IMR-90 (cell line): ENCODE measurements around the gene ARPC4. TPM values are rescaled to one million over a fixed set of nuclear protein-coding genes. Genes with fewer than 3 reads are reported as not detected.

Source experiments
- ATAC-seq: fragments of 200-7000 bp; cut with Tn5 transposase; 2 replicates; pipeline ENCODE4 v1.9.1; 2020; ENCODE audit warnings: low read depth, mild to moderate bottlenecking, moderate library complexity
- BruUV-seq: library from RNA; stranded (reverse); fragments of 400-500 nt; replicated peaks from 2 replicates; lab custom pipeline; 2021; lab: Mats Ljungman, UMichigan
- CTCF ChIA-PET: fragments of 300-600 bp; formaldehyde crosslinking; extraction: SDS; loops from one replicate; lab custom pipeline; 2021; ENCODE audit warnings: antibody characterized with exemption; lab: Yijun Ruan, JAX
- POLR2A ChIA-PET: fragments of 300-600 bp; sonication (Branson Sonifier 250); formaldehyde crosslinking; loops from one replicate; lab custom pipeline; 2022; ENCODE audit warnings: antibody characterized with exemption; ENCODE audit not compliant: unreplicated experiment; lab: Charles Lee
- DNase-seq: peaks from one replicate; pipeline ENCODE4 v3.0.0; 2013
- H2AFZ ChIP-seq: replicated peaks from 2 replicates; pipeline ENCODE3; 2013; ENCODE audit warnings: low read length, mild to moderate bottlenecking; ENCODE audit not compliant: poor library complexity
- H2AK5ac ChIP-seq: 2 replicates; pipeline ENCODE4 v1.6.1; 2013; ENCODE audit warnings: low read depth, low read length, inconsistent platforms
- H2AK9ac ChIP-seq: replicated peaks from 2 replicates; pipeline ENCODE3; 2013; ENCODE audit warnings: mild to moderate bottlenecking, low read depth, low read length, moderate library complexity; ENCODE audit not compliant: poor library complexity
- H2BK120ac ChIP-seq: 2 replicates; pipeline ENCODE4 v1.6.1; 2013; ENCODE audit warnings: low read depth, low read length, inconsistent platforms
- H2BK15ac ChIP-seq: 3 replicates; pipeline ENCODE4 v1.6.1; 2013; ENCODE audit warnings: low read depth, low read length, inconsistent platforms
- H2BK20ac ChIP-seq: 2 replicates; pipeline ENCODE4 v1.6.1; 2013; ENCODE audit warnings: low read depth, mild to moderate bottlenecking, inconsistent platforms, low read length, moderate library complexity
- H2BK5ac ChIP-seq: 2 replicates; pipeline ENCODE4 v1.6.1; 2013; ENCODE audit warnings: mild to moderate bottlenecking, low read depth, low read length, inconsistent platforms; ENCODE audit not compliant: poor library complexity, severe bottlenecking
- H3K14ac ChIP-seq: replicated peaks from 2 replicates; pipeline ENCODE4 v1.6.1; 2013; ENCODE audit warnings: low read depth, low read length, inconsistent platforms
- H3K18ac ChIP-seq: 2 replicates; pipeline ENCODE4 v1.6.1; 2013; ENCODE audit warnings: low read depth, low read length, control low read depth
- H3K23ac ChIP-seq: 2 replicates; pipeline ENCODE4 v1.6.1; 2013; ENCODE audit warnings: low read depth, low read length, inconsistent platforms
- H3K27ac ChIP-seq: 2 replicates; pipeline ENCODE4 v1.5.1; 2013; ENCODE audit warnings: mild to moderate bottlenecking, control low read depth, low read length; ENCODE audit not compliant: insufficient read depth
- H3K27me3 ChIP-seq: 2 replicates; pipeline ENCODE4 v1.6.1; 2013; ENCODE audit warnings: low read length; ENCODE audit not compliant: control insufficient read depth, insufficient read depth
- H3K36me3 ChIP-seq: 2 replicates; pipeline ENCODE4 v1.6.1; 2013; ENCODE audit warnings: low read length, mixed read lengths; ENCODE audit not compliant: control insufficient read depth, insufficient read depth
- H3K4ac ChIP-seq: 2 replicates; pipeline ENCODE4 v1.6.1; 2013; ENCODE audit warnings: low read depth, low read length, inconsistent platforms
- H3K4me1 ChIP-seq: 2 replicates; pipeline ENCODE4 v1.6.1; 2013; ENCODE audit warnings: low read length, mixed read lengths; ENCODE audit not compliant: control insufficient read depth, insufficient read depth
- H3K4me2 ChIP-seq: 2 replicates; pipeline ENCODE4 v1.6.1; 2013; ENCODE audit warnings: low read depth, mild to moderate bottlenecking, control low read depth, low read length, moderate library complexity
- H3K4me3 ChIP-seq: 2 replicates; pipeline ENCODE4 v1.5.1; 2013; ENCODE audit warnings: low read depth, mild to moderate bottlenecking, control low read depth, low read length, moderate library complexity; ENCODE audit not compliant: insufficient read depth
- H3K56ac ChIP-seq: 2 replicates; pipeline ENCODE4 v1.6.1; 2013; ENCODE audit warnings: low read length, inconsistent platforms; ENCODE audit not compliant: insufficient read depth; ENCODE audit errors: extremely low read depth
- H3K79me1 ChIP-seq, 2 experiments: 2 replicates each; pipeline ENCODE4 v1.6.1; 2013; ENCODE audit warnings: low read length in 2 of 2, inconsistent platforms in 1 of 2, low read depth in 1 of 2
- H3K9ac ChIP-seq: 2 replicates; pipeline ENCODE4 v1.6.1; 2013; ENCODE audit warnings: low read depth, low read length, control low read depth
- H3K9me1 ChIP-seq: 2 replicates; pipeline ENCODE4 v1.6.1; 2013; ENCODE audit warnings: low read length, inconsistent platforms; ENCODE audit not compliant: insufficient read depth
- H3K9me3 ChIP-seq: 2 replicates; pipeline ENCODE4 v1.6.1; 2013; ENCODE audit warnings: low read length; ENCODE audit not compliant: control insufficient read depth, insufficient read depth
- H4K20me1 ChIP-seq: 2 replicates; pipeline ENCODE4 v1.6.1; 2013; ENCODE audit warnings: low read length, inconsistent platforms; ENCODE audit not compliant: insufficient read depth
- H4K5ac ChIP-seq: 2 replicates; pipeline ENCODE4 v1.6.1; 2013; ENCODE audit warnings: mild to moderate bottlenecking, low read depth, low read length, control low read depth
- H4K8ac ChIP-seq, 2 experiments: 2 replicates each; pipeline ENCODE4 v1.6.1; 2013; ENCODE audit warnings: low read depth in 2 of 2, low read length in 2 of 2, control low read depth in 1 of 2, inconsistent platforms in 1 of 2
- H4K91ac ChIP-seq: 2 replicates; pipeline ENCODE4 v1.6.1; 2013; ENCODE audit warnings: low read depth, low read length, inconsistent platforms; ENCODE audit not compliant: insufficient read depth
- BHLHE40 ChIP-seq: fragments of 150-350 bp; IDR thresholded peaks from 2 replicates; pipeline ENCODE4 v1.6.1; 2016; ENCODE audit warnings: mild to moderate bottlenecking, low read depth, low read length
- CEBPB ChIP-seq: IDR thresholded peaks from 2 replicates; pipeline ENCODE4 v1.6.1; 2012; ENCODE audit warnings: low read depth, low read length, improper control_type of control experiment
- MAZ ChIP-seq: IDR thresholded peaks from 2 replicates; pipeline ENCODE4 v1.6.1; 2012; ENCODE audit warnings: low read depth, mild to moderate bottlenecking, low read length, improper control_type of control experiment, moderate library complexity, borderline replicate concordance
- WGBS, 2 experiments: methylation state at CpG; one replicate each; pipeline versions ENCODE4 v1.1.5 to v1.1.7; 2013; ENCODE audit warnings: missing lambda C conversion rate in 2 of 2; ENCODE audit not compliant: insufficient read length in 1 of 2; ENCODE audit errors: extremely low coverage in 2 of 2; 5-methylcytosine and 5-hydroxymethylcytosine counted together
- dilution Hi-C: fragments of 300-500 bp; cut with HindIII; formaldehyde crosslinking; loops from one replicate; pipeline ENCODE4 v1.14.3; 2018; ENCODE audit warnings: low sequenced_read_pairs; ENCODE audit not compliant: unreplicated experiment
- in situ Hi-C: fragments of 300-500 bp; cut with MboI; formaldehyde crosslinking; loops from 3 replicates; pipeline ENCODE4 v1.14.3; 2019; ENCODE audit warnings: low sequenced_read_pairs, inconsistent platforms, mixed read lengths
- intact Hi-C: fragments of 100-400 bp; cut with micrococcal nuclease; formaldehyde crosslinking; loops from 2 replicates; pipeline ENCODE4 v1.10.0; 2022
- polyA plus RNA-seq, 3 experiments: library from polyadenylated mRNA; depleted of rRNA; stranded (reverse); fragments of >200 nt; gene quantifications; 2 replicates each; pipeline ENCODE4 v1.2.3, GENCODE V29; 2012; ENCODE audit warnings: low replicate concordance in 1 of 3
- total RNA-seq: library from RNA; depleted of rRNA; stranded (reverse); fragments of >200 nt; gene quantifications from 2 replicates; pipeline ENCODE4 v1.2.3, GENCODE V29; 2012

The ARPC4 gene
- total and polyA plus RNA-seq, 2 of the 4 experiments (the other 2 are of a cell fraction) = 188 to 383 TPM

- H3K23ac ChIP-seq = peak overlapping the region; percentile 81; the same call in 1 of the 2 replicates
- CTCF ChIA-PET = no interaction called here
- no peak overlapping the region for H2BK20ac ChIP-seq
- WGBS, 2 experiments = no CpG with 5 or more reads among the region's 18 CpGs
- DNase-seq (no peak), ATAC-seq (no peak; the same call in none of the 2 replicates)
- TF ChIP-seq CEBPB (no peak), MAZ (peak; percentile 13; the same call in 1 of the 2 replicates), BHLHE40 (no peak)
- peak overlapping the region; percentile 87 for H2AFZ ChIP-seq
- H3K14ac ChIP-seq = peak overlapping the region; percentile 68
- BruUV-seq = no TSS peak
- peaks cover 7% of the 10 kb centered on the region for H3K4me1 ChIP-seq
- peak overlapping the region; percentile 72 to 93 for H4K8ac ChIP-seq
- peak overlapping the region; percentile 80 for H3K4ac ChIP-seq
- H2AK9ac ChIP-seq = peak overlapping the region; percentile 86
- H4K20me1 ChIP-seq = peaks cover 11% of the 10 kb centered on the region
- H3K27ac ChIP-seq = peak overlapping the region; percentile 43; the same call in 1 of the 2 replicates
- H3K4me2 ChIP-seq = peak overlapping the region; percentile 75
- peak overlapping the region; percentile 46 for H3K4me3 ChIP-seq
- no peaks in the 10 kb centered on the region for H3K9me3 ChIP-seq
- peak overlapping the region; percentile 59 for H4K5ac ChIP-seq
- H3K27me3 ChIP-seq = no peaks in the 10 kb centered on the region
- peaks cover 0 to 13% of the 10 kb centered on the region in 2 experiments; a peak in 1 of 4 replicates for H3K79me1 ChIP-seq
- peak overlapping the region; percentile 51 for H2BK120ac ChIP-seq
- dilution Hi-C loops (no loop called here), intact Hi-C loops (no loop called here), in situ Hi-C loops (no loop called here)
- POLR2A ChIA-PET = no interaction called here
- H3K56ac ChIP-seq = peak overlapping the region; percentile 50; the same call in 1 of the 2 replicates
- no peak overlapping the region; the same call in 2 of the 3 replicates for H2BK15ac ChIP-seq
- H2BK5ac ChIP-seq = peak overlapping the region; percentile 9
- peak overlapping the region; percentile 71 for H3K9ac ChIP-seq
- peaks cover 4% of the 10 kb centered on the region for H3K9me1 ChIP-seq
- H3K36me3 ChIP-seq = peaks cover 24% of the 10 kb centered on the region
- peak overlapping the region; percentile 18; the same call in 1 of the 2 replicates for H3K18ac ChIP-seq
- H4K91ac ChIP-seq = peak overlapping the region; percentile 66
- H2AK5ac ChIP-seq = peak overlapping the region; percentile 76
These were observed 17.5 kb downstream of the ARPC4 start for GRCh38 chr3:9810433-9810770.
